HG02840 (cell line): Measurements from ENCODE around the gene MDFIC2.
"Not testable (repeated sequence)": the region's sequence is repeated elsewhere in the genome, so short reads cannot be mapped to it uniquely, and the experiment has no call there.

ENCODE experiments used
- ATAC-seq: cut with Tn5 transposase; IDR thresholded peaks from one replicate; pipeline ENCODE4 v1.9.1; 2021; ENCODE audit warnings: mild to moderate bottlenecking, moderate library complexity, moderate number of reproducible peaks; ENCODE audit not compliant: unreplicated experiment, low FRiP score

The MDFIC2 gene

DNA sequence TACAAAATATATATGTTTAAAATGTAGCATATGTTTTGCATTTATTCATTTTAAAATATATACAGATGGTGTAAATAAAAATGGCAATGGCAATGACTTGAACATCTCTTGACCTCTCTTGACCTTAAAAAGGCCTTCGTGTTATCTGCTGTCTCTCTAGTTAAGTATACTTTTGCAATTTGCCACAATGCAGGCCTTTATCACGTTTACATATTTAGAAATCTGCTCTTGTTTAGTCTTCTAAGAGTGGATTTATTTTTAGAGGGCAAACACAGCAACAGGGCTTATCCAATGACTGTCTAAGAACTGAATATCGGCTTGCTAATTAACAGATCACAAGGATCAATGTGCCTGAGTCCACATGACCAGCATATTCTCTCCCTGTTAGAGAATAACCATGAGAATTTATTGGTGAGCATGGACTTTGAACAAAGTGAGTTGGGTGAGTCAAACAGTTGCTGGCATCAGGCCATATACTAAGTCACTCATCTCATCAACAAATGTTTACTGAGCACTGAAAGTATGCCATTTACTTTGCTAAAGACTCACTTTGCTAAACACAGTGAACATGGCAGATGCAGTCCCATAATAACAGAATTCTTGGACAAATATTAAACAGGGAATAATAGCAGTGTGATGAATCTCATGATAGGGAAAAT, 48.2 kb downstream of the MDFIC2 start:
- no peak for ATAC-seq

DNA sequence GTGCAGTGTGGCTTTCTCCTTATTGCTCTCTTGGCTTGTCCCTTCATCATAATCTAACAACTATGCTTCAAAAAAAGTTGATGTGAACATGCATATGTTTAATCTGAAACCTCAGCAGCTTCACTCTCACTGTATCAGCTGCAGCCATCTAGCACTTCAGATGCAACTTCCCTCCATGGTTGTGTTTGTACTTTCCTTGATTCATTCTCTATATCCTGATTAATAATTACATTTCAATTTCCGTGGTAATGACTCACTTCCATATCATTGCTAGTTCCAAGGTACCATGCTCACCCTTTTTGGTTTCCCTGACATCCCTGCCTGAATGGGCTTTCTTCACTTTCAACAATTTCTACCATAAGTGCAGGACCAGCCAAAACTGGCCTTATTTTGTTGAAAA, 51.2 kb downstream of the MDFIC2 start:
- no peak for ATAC-seq

DNA sequence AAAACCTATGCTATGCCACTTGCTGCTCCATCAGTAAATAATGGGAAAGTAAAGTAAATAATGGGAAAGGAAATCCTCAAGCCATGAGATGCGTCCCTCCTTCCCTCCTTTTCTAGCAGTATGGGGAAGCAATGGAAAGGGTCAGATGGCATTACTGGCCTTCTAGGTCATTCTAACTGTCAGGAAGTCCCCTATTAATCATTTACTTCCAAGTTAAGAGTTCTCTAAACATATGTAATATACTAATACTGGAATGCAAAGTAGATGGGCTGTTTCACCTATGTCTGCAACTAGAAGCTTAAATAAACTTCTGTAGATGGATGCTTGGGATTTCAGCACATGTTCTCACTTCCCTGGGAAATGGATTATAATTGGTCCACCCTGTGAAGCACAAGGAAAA, 55.9 kb downstream of the MDFIC2 start:
- no peak for ATAC-seq

- no peak for ATAC-seq
These were observed 61.9 kb downstream of the MDFIC2 start for GRCh38 chr3:70250492-70250891.

- no peak for ATAC-seq
These were observed 62.8 kb downstream of the MDFIC2 start for GRCh38 chr3:70249509-70250160.

- no peak for ATAC-seq
These were observed 63.6 kb downstream of the MDFIC2 start for GRCh38 chr3:70248856-70249255.

GRCh38 chr3:70247955-70248354, 64.5 kb downstream of the MDFIC2 start:
- ATAC-seq: no peak

DNA sequence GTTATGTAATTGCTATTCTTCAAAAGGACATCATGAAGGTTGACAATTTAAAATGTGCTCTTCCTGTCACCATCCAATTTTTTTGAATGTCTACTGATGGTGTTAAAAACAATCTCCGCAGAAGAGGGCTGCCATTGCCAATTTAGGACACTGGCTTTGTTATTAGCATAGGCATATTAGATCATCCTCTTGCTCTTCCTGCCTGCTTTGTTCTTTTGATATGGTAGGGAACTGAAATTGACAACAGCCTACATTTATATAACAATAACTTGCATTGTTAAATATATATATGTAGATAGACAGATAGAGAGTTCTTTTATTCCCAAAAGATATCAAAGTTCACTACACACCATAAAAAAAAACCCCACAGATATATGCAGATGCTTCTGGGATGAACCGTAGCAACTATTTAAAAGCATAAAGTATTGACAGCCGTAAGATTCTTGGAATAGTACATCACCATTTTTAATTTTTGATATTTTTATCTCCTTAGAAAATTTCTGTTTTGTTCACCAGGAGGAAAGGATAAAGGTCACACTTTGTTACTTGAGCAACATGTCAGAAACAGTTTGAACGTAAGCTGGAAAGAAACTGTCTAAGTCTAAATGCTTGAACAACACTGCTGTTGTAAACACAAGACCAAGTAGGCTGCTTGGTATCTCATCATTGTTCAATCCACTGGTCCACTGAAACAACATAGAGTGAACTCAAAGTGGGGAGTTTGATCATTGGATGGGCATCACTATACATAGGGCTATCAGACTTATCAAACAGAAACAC, 66.5 kb downstream of the MDFIC2 start:
- no peak for ATAC-seq

GRCh38 chr3:70244422-70244821, 68.0 kb downstream of the MDFIC2 start:
- ATAC-seq: no peak

DNA sequence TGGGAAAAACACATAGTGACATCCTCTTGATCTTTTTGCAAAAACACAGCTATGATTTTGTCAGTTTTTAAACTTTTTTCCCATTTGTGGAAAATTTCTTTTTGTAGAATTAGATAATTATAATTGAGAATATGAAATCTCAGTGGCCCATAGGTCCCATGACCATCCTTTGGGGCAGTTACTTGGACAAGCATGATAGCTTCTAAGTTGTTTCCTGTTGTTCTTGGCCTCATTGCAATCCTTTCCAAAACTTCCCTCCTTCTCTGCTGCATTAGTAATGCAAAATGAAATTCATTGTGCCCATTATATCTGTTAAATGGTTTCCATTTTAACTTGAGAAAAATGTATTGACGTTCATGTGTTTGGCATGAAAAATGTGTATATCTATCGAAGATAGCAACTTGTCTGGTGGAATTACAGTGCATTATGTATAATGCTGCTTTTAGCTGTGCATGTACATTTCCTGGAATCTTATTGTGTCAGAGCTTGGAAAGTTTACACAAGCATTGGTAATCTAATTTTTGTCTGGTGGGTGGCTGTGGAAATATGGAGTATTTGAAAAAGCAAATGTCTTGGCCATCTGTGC, 70.0 kb downstream of the MDFIC2 start:
- no peak for ATAC-seq

DNA sequence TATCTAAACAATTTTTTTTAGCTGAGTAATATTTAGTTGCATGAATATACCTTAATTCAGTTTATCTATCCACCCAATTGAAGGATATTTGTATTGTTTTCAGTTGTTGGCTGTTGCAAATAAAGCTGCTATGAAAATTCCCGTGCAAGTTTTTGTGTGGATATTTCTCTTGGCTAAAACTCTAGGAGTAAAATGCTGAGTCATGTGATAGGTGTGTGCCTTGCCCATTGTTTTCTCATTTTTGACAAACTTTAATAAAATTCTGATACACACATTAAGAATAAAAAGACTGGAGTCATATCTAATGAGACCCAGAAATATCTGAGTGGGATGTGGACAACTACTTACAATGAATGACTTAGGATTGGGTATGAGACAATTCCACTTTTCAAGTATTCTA, 78.6 kb downstream of the MDFIC2 start:
- ATAC-seq: no peak

GRCh38 chr3:70233112-70233511, 79.3 kb downstream of the MDFIC2 start:
- ATAC-seq: no peak

- no peak for ATAC-seq
These were observed 81.2 kb downstream of the MDFIC2 start for GRCh38 chr3:70231266-70231701.

- ATAC-seq: no peak
These were observed 85.0 kb downstream of the MDFIC2 start for GRCh38 chr3:70227437-70227836.

GRCh38 chr3:70225146-70225545, 87.3 kb downstream of the MDFIC2 start:
- ATAC-seq: no peak

DNA sequence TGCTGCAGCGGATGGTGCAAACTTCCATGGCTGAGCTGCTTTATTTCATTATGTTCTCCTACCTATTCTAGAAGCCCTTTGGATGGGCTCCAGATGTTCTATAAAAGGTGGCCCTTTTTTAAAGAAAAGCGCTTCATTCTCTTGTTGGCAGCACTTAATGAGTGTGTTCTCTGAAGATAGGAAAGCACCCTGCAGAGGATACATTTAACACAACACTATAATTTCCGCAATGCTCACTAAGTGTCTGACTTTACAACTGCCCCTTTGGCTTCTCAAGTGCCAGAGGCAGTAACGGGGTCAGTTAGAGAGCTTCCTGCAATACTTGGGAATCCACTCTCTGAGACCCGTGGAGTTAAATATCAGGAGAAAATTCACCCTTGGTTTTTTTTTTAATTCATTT, 88.1 kb downstream of the MDFIC2 start:
- no peak for ATAC-seq

DNA sequence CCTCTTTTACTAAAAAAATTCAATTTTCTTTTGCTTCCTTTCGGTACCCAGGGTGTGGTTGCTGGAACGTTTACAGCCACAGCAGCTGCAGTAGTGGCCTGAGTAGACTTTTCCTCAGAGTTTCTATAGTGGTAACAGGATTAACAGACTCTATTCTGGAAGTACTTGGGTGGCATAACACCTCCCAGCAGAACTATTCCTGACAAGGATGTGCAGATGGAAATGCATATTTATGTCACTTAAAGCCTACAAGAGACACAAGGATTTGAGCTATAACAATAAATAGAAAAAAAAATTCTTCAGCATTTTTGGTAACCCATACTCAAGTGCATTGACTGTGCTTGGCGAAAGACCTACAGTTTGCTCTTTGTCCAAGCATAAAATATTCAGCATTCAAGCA, 94.0 kb downstream of the MDFIC2 start:
- no peak for ATAC-seq

DNA sequence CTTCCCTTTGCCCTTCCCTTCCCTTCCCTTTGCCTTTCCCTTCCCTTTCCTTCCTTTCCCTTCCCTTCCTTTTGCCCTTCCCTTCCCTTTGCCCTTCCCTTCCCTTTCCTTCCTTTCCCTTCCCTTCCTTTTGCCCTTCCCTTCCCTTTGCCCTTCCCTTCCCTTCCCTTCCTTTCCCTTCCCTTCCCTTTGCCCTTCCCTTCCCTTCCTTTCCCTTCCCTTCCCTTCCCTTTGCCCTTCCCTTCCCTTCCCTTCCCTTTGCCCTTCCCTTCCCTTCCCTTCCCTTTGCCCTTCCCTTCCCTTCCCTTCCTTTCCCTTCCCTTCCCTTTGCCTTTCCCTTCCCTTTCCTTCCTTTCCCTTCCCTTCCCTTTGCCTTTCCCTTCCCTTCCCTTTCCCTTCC, 101.2 kb downstream of the MDFIC2 start:
- not testable (repeated sequence) for ATAC-seq

DNA sequence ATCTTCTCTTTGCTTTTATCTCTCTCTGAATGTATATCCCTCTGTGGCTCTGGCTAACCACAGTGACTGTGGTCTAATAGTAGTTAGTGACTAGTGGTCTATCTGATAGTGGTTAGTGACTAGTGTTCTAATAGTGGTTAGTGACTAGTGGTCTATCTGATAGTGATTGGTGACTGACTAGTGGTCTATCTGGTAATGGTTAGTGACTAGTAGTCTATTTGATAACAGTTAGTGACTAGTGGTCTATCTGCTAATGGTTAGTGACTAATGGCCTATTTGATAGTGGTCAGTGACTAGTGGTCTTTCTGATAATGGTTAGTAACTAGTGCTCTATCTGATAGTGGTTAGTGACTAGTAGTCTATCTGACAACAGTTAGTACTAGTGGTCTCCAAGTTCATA, 110.5 kb downstream of the MDFIC2 start:
- no peak for ATAC-seq

GRCh38 chr3:70189884-70190473, 122.5 kb downstream of the MDFIC2 start:
- no peak for ATAC-seq

DNA sequence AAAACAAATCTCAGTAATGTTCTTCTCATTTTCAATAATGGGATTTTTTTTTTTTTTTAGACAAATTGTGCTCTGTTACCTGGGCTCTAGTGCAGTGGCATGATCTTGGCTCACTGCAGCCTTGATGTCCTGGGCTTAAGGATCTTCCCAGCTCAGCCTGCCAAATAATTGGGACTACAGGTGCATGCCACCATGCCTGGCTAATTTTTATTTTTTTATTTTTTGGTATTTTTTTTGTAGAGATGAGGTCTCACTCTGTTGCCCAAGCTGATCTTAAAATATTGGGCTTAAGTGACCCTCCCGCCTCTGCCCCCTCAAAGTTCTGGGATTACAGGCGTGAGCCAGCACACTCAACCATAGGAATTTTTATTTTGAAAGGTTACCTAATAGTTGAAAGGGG, 126.2 kb downstream of the MDFIC2 start:
- no peak for ATAC-seq
